AG09309 (cell line): Measurements from ENCODE around the gene TRAF6.

Experiments used
- DNase-seq: peaks from one replicate; pipeline ENCODE4 v3.0.0-alpha.2; 2010; ENCODE audit warnings: low read depth
- H3K4me3 ChIP-seq: 2 replicates; pipeline ENCODE4 v1.5.1; 2011; ENCODE audit warnings: mild to moderate bottlenecking, low read depth, low read length, moderate library complexity; ENCODE audit not compliant: control insufficient read depth
- TF ChIP-seq, protein P1 (sequence below): IDR thresholded peaks from 2 replicates; pipeline ENCODE4 v1.5.1; 2011; ENCODE audit warnings: mild to moderate bottlenecking, low read depth, low read length, inconsistent platforms; ENCODE audit not compliant: insufficient read depth, control insufficient read depth; ENCODE audit errors: missing control alignments

TRAF6 gene

DNA sequence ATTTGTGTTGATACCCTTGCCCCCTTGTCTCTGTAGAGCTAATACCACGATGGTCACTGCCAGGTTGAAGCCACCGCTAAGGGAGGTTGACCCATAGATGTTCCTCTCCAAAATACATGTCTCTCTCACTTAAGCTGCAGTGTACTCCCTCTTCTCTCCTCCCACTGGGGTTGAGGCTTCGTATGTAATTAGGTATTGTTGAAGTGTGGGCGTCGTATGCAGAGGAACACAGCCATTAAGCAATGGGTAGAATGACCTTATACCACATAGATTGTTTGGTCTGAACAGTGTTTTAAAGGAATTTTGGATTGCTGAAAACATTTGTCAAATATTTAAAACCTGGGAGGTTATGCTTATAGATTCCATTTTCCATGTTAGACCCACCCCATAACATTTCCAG, 71.9 kb downstream of the TRAF6 start:
- H3K4me3 ChIP-seq = no peak overlapping the region
- TF ChIP-seq, protein P1, sequence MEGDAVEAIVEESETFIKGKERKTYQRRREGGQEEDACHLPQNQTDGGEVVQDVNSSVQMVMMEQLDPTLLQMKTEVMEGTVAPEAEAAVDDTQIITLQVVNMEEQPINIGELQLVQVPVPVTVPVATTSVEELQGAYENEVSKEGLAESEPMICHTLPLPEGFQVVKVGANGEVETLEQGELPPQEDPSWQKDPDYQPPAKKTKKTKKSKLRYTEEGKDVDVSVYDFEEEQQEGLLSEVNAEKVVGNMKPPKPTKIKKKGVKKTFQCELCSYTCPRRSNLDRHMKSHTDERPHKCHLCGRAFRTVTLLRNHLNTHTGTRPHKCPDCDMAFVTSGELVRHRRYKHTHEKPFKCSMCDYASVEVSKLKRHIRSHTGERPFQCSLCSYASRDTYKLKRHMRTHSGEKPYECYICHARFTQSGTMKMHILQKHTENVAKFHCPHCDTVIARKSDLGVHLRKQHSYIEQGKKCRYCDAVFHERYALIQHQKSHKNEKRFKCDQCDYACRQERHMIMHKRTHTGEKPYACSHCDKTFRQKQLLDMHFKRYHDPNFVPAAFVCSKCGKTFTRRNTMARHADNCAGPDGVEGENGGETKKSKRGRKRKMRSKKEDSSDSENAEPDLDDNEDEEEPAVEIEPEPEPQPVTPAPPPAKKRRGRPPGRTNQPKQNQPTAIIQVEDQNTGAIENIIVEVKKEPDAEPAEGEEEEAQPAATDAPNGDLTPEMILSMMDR = no peak

DNA sequence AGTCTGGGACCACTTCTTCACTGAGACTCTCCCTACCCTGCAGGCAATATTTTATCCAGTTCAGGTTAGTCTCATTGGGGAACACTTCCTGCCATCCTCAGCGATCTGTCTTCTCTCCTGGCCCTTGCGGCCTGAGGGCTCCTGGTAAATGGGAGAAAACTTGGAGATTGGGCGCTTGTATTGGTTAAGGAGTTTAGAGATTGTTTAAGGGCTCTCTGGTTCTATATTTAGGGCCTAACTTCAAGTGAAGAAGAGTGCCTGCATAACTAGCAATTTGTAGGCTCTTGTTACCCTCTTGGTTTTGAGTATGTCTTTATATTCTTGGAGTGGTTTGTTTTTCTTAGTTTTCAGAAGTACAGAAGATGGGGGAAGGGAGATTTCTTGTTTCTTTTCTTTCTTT, 72.7 kb downstream of the TRAF6 start:
- TF ChIP-seq, protein P1 = no peak
- no peak overlapping the region for H3K4me3 ChIP-seq
- DNase-seq = no peak

More for the DNA sequence above, 71.9 kb downstream of the TRAF6 start:
- DNase-seq = no peak
